GM19455 (cell line): Measurements from ENCODE around the gene CCDC142.

ENCODE experiments used
- ATAC-seq: cut with Tn5 transposase; IDR thresholded peaks from one replicate; pipeline ENCODE4 v1.9.1; 2021; ENCODE audit not compliant: unreplicated experiment

Gene CCDC142, protein sequence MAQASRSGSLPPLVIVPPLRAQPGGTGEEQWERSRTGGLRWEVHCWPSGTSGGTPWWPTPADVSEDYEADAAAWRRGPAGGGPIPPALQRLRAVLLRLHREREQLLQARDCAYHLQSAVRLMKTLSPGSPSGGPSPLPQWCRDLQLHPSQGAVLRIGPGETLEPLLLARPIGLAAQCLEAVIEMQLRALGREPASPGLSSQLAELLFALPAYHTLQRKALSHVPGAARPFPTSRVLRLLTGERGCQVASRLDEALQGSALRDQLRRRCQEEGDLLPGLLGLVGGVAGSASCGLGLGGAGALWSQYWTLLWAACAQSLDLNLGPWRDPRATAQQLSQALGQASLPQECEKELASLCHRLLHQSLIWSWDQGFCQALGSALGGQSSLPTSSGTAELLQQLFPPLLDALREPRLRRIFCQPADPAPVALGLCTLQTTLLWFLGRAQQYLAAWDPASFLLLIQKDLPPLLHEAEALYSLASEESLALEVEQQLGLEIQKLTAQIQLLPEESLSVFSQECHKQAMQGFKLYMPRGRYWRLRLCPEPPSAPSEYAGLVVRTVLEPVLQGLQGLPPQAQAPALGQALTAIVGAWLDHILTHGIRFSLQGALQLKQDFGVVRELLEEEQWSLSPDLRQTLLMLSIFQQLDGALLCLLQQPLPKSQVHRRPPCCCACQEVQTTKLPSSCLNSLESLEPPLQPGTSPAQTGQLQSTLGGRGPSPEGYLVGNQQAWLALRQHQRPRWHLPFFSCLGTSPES

DNA sequence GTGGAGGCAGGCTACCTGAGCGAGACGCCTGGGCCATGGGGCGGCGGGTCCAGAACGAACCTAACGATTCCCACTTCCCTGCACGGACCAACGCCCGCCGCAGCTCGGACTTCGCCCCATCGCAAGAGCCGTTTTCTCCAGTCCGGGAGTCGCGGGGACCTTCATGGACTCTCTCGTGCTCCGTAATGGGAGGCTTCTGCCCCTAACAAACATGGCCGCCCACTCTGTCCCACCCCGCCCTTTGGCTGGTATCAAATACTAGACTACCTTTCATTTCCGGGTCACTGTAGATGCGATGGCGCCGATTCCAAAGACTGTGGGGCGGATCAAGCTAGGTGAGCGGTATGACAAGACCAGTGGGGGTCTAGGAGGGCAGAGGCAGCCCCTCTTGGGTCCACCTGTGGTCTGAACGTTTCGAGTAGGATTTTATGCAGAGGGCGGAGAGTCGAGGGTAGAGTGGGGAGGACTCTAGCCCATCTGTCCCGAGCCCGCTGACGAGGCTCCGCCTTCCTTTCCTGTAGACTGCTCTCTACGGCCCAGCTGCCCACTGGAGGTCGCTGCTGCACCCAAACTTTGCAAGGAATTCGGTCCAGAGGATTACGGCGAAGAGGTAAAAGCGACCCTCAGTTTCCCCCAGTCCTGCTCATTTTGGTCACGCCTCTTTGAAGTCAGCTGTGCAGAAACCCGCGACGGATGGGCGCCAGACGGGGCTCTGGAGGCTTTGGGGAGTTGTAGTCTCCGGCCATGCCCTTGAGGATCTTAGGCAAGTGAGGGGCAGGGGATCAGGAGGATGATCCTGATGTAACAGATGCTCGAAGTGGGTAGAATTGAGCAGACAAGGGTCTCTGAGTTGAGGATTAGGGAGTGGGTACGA lies at the start of gene CCDC142, which contains the start of gene TTC31:
TSS of gene CCDC142 (minus strand) at position 198 of the 874 bp plus-strand sequence. CDS start at position 37, 161 bp downstream.
TSS of gene TTC31 (plus strand) at position 281 of the 874 bp plus-strand sequence. CDS start at position 296, 15 bp downstream.
- ATAC-seq: peak; percentile 94

DNA sequence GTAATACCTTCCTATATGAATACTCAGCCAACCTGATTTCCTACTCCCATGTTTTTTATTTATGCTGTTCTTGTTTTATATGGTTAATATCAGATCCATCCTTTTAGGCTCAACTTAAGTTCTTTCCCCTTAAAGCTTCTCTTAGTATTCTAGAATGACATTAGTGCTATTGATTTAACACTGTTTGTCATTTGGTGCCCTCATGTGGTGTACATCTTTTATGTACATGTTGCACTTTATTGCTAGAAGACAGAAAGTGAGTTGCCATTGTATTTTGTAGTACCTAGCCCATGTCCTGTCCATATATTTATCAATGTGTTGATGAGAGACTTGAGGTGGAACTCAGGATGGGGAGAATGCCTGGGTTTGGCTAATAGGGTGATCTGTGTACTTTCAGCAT lies 49.4 kb upstream of the CCDC142 start:
- ATAC-seq: no peak

DNA sequence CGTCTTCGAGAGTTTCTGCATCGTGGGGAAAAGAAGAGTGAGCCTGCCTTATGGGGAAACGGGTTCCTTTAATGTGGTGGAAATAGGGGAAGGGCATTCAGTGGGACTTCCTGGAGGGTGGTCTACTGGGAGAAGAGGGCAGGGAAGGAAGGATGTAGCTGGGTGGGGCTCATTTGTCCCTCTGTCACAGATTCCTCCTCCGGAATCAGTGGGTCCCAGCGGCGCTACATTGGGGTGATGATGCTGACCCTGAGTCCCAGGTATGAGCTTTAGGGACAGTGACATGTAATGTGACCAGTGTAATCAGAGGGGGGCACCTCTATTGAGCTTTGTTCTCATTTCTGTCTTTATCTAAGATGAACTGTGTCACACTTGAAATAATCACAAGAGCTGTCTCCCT lies 48.9 kb upstream of the CCDC142 start:
- no peak for ATAC-seq

DNA sequence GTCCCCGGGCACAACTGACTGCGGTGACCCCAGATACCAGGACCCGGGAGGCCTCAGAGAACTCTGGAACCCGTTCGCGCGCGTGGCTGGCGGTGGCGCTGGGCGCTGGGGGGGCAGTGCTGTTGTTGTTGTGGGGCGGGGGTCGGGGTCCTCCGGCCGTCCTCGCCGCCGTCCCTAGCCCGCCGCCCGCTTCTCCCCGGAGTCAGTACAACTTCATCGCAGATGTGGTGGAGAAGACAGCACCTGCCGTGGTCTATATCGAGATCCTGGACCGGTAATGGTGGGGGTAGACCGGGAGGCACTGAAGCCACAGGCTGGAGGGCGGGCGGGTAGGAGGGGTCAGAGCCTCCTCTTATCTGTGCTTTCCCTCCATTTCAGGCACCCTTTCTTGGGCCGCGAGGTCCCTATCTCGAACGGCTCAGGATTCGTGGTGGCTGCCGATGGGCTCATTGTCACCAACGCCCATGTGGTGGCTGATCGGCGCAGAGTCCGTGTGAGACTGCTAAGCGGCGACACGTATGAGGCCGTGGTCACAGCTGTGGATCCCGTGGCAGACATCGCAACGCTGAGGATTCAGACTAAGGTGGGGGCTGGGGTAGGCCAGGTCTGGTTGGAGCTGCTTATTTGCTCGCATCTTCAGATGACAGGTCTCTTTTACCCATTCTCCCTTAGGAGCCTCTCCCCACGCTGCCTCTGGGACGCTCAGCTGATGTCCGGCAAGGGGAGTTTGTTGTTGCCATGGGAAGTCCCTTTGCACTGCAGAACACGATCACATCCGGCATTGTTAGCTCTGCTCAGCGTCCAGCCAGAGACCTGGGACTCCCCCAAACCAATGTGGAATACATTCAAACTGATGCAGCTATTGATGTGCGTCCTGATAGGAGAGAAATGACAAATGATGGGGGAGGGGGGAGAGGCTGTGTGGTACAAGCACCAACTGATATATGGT lies 47.7 kb upstream of the CCDC142 start:
- peak; percentile 20 for ATAC-seq

DNA sequence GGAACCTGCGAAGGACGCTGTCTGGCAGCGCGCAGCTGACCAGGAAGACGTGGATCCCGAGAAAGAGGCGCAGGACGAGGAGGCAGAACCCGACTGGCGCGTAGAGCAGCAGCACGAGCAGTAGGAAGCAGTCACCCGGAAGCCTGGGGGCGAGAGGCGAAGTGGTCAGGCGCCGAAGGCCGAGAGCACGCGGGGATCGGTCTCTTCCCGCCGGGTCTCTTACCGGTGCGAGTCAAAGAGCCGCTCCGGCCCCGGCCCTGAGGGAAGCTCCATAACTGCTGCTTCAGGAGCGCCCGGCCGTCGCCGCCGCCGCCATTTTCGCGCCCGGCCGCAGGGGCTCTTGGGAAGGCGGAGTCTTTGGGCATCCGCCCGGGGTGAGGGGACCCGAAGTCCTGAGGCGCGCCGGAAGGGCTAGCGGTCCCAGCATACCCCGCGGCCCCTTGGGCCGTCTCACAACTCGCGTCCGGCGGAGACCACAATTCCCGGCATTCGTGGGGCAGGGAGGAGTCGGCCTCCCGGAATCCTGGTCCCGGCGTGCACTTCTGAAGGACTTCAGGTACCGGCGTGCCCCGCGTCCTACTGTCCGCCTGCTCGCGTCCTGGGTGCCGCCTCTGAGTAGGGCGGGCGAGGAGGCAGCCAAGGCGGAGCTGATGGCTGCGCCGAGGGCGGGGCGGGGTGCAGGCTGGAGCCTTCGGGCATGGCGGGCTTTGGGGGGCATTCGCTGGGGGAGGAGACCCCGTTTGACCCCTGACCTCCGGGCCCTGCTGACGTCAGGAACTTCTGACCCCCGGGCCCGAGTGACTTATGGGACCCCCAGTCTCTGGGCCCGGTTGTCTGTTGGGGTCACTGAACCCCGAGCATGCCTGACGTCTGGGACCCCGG lies 46.8 kb upstream of the CCDC142 start, which contains the start of the genes AUP1 and HTRA2:
TSS of gene AUP1 (minus strand) at position 350 of the 882 bp plus-strand sequence. CDS start at position 273, 77 bp downstream.
TSS of gene HTRA2 (plus strand) at position 577 of the 882 bp plus-strand sequence. CDS start at position 651, 74 bp downstream.
- peak; percentile 83 for ATAC-seq

DNA sequence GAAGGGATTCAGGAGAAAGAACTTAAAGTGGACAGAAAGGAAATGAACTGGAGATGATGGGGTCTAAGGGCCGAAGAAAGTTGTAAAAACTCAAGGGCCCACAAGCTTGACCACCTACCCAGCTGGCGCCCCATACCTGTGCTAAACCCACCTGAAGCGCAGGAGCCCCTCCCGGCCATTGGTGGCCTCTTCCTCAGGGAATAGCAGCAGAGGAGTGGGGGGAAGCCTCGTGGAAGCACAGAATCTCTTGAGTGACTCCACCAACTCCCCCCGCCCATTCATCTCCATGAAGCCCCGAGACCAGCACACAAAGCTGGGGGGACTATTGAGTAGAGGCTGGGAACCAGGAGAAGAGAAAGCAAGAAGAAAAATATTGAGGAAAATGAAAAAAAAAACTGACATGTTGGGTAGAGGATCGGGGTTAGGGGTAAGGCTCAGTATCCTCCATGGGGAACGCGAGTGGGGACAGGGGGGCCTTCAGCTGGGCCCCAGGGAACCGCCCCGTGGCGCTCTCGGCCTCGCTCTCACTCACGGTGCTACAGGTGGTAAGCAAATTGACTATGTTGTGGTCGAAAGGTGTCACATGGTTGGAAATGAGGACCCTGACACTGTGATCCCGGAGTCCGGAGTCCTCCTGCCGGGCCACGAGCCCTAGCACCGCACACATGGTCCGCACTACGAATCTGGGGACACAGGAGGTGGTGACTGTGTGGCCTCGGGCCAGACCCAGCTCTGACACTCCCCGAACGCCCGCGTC lies 46.0 kb upstream of the CCDC142 start:
- ATAC-seq: peak; percentile 3

DNA sequence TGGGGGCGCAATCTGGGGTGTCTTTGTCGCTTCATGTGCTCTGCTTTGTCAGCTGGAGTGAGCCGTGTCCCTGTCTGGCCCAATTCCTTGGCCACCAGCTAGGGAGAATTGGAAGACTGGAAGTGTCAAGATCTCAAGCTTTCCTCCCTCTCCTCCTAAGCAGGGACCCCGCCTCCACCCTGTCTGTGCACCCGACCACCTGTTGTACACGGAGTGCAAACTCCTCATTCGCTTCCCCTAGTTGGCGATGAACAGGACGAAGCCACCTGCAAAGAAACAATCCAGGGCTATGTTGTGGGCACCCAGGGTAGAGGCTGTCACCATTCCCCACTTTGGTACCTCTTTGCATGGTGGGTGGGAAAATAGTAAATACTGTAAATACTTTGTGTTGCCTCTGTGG lies 44.9 kb upstream of the CCDC142 start:
- ATAC-seq: no peak

DNA sequence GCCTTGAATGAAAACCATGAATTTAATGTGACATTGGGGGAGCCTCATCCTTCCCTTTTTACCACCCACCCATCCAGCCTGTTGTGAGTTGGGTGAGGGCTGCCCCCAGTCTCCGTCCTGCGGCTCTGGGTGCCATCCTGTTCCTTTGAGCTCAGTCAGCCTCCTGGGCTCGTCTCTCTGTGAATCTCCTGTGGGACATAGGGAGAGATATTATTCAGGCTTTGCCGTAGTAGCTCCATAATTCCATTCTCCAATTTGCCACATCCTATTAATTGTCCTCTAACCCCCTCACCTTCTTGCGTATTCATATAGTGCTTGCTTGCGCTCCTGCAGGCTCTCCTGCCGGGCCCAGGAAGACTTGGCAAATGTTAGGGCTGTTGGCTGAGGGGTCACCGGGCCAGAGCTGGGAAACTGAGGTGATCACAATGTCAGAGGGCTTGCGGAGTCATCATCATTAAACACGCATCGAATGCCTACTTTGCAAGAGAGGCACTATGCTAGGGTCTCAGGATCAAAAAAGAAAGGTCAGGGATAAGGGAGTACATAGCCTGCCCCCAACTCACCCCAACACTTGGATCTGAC lies 43.9 kb upstream of the CCDC142 start:
- ATAC-seq: no peak

DNA sequence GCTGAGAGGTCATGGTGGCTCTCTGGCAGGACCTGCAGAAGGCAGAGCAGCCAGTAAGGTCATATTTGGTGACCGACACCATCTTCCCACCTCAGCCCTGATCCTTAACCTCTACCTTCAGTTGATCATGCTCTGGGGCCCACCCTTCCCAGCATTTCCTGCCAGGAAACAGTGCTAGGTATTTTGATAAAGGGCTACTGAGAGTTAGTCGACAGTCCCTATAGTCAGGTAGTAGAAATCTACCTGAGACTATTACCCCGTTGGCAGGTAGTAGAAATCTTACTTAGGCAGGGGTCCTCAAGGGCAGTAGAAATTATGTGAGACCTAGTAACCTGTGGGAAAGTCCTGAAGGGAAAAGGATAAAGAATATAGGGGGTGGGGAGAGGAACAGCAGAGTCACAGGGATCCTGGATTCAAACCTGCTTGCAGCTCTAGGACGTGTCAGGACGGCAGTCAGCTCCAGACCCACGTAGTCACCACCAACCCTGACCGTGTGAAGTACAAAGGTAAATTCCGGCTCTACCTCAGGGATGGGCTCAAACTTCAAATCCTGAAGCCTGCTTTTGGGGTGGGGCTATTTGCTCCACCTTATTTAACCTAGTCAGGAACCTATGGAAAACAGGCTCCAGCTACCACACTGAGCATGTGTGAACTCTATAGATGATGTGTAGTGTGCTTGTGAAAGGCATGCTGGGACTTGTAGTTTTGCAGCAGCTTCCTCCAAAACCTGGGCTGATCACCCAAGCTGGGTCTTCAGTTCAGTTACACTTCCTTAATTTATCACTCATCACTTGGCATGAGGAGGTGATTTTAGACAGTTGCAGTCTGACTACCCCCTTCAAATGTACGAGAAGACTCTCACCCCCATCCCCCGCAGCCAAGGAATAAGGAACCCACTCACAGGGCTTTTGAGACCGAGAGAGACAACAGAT lies 43.2 kb upstream of the CCDC142 start, which contains the start of gene DQX1:
TSS of gene DQX1 (minus strand) at position 515 of the 932 bp plus-strand sequence. CDS start at position 13, 502 bp downstream.
- no peak for ATAC-seq

DNA sequence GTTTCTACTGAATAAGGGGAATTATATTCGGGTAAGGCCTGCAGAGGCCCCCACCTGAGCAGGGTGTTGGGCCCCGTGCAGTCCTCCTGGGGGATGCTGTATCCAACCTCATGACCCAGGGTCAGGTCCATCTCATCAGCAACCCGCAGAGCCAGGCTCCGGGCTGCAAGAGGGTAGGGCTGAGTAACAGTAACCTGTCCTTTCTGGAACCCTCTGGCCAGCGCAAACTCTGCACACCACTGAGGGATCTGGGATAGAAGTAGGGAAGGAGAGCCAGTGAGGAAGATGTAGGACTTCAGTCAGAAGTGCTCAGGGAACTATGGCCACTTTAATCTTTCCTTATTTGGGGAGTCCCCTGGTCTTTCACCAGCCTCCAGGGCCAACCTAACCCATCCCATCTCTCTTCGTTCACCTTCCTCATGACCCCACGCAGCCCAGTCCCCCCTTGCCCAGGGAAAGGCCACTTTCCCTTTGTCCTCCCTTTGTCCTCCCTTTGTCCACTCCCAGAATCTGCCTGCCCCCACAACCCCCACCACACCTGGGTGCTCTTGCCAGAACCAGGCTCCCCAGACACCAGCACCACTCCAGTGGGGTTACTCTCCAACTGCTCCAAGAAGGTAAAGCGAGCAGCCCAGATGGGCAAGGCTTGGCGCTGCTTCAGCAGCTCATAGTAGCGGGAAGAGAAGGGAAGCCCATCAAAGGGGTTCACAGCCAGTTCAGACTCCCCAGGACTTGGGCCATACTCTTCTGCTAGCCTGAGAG lies 42.3 kb upstream of the CCDC142 start:
- ATAC-seq: no peak

DNA sequence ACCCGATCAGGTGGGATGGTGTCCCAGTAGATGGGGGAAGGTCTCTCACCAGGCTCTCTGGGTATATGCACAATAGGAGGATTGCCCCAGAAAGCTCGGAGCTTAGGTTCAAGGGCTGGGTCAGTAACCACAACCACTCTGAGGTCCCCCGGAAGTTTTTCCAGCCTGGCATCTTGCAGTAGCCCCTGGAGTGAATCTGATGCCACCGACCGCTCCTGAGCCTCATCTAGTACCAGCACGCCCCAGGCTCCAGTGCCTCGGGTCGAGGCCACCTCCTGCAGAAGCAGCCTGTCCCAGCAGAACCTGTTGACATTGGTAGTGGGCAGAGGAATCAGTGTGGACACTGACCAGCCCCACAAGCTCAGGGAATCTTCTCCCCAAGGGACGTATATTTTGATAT lies 41.2 kb upstream of the CCDC142 start:
- no peak for ATAC-seq

DNA sequence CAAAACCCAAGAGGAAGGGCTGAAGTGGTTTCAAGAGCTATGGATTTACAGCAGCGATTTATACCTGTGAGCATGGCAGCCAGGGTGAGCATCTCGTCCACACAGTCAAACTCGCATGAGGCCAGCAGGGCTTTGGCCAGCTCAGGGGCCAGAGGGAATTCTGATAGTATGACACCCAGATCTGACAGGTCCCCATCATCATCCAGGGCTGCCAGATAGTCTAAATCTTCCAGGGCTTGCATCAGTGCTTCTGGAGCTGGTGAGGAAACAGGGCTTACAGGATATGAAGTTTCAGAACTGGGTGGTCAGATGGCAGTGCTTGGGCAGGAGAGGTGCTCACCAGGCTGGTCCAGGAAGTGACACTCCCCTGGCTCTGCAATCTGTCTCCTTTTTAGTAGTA lies 39.7 kb upstream of the CCDC142 start:
- no peak for ATAC-seq

DNA sequence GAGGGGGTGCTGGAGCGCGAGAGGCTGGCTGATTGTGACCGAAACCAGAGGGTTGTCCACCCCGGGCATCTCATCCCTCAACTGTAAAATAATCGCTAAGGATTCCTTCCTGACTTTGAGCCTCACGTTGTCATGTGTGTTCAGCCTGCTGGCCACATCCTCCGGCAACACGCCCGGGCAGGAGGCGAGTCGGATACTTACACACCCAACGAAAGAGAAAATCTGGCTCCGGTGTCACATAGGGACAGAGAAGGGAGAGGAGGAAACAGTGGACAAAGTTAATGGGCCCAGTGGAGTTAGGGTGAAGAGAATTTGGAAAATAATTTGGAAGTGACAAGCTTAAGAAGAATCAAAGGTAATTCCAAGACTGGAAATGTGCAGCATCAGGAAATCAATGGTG lies 33.9 kb upstream of the CCDC142 start:
- ATAC-seq: no peak

DNA sequence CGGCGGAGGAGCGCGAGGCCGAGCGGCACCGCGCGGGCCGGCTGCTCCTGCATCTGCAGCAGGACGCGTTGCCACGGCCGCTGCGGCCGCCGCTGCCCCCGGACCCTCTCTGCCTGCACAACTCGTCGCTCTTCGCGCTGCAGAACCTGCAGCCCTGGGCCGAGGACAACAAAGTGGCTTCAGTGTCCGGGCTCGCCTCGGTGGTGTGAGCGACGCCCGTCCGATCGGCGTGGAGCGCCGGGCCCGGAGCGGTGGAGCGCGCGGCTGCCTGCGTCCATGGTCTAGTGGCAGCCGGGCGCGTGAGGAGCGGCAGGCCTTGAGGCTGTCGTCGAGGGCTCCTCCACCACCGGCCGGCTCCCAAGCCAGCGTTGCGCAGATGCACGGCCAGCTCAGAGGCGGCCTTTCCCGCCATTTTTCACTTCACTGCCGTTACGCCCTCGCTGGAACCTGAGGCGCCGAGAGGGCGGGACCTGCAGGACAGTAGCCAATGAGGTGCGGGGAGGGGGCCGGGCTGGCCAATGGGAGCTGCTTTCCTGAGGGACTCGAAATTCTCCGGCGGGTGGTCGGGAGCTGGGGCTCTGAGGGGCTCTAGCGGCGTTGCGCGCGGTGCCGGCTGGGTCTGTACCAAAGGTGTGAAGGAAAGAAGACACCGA lies 33.3 kb upstream of the CCDC142 start:
- peak; percentile 72 for ATAC-seq
